GM12892 (cell line): ENCODE data around the gene ZNF366.

Source experiments
- DNase-seq: peaks from one replicate; pipeline ENCODE4 v3.0.0; 2011; ENCODE audit not compliant: insufficient read length
- FAIRE-seq: peaks from 2 replicates; lab custom pipeline; 2011; peaks lifted over from hg19 to GRCh38; lab: Jason Lieb, UNC
- POLR2A ChIP-seq: IDR thresholded peaks from 2 replicates; pipeline ENCODE4 v1.6.1; 2011; ENCODE audit warnings: low read depth, low read length, control low read depth
- POLR2AphosphoS5 ChIP-seq: IDR thresholded peaks from 2 replicates; pipeline ENCODE4 v1.6.1; 2011; ENCODE audit warnings: low read depth, low read length, control low read depth
- TAF1 ChIP-seq: IDR thresholded peaks from 2 replicates; pipeline ENCODE4 v1.6.1; 2011; ENCODE audit warnings: low read depth, mild to moderate bottlenecking, control low read depth, low read length, borderline replicate concordance

The ZNF366 gene

GRCh38 chr5:72459089-72459661 is 48.0 kb downstream of the ZNF366 start:
- TF ChIP-seq POLR2A (no peak), TAF1 (no peak), POLR2AphosphoS5 (no peak)
- DNase-seq, result no peak
- FAIRE-seq, result peak; percentile 65

DNA sequence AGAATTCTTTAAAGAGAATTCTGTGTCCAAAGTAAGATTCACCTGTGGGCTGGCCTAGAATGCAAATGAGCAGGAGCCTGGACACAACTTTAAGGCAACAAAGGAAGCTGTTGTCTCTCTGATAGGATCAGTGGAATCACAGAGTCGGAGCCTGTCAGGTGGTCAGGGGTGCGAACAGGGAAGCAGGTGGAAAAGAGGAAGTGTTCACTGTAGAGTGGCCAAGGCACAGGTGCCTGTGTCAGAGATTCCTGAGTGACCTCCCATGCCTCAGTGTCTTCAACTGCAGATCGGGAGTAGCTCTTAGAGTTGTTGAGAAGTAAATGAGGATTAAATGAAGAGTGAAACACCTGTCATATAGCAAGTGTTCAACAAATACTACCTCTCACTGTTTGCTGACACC is 48.8 kb downstream of the ZNF366 start:
- DNase-seq, result no peak
- peak; percentile 24 for FAIRE-seq
- TF ChIP-seq POLR2AphosphoS5, result no peak
- TF ChIP-seq TAF1, result no peak
- no peak for TF ChIP-seq POLR2A

GRCh38 chr5:72457491-72457890 is 49.7 kb downstream of the ZNF366 start:
- TF ChIP-seq POLR2A (no peak), POLR2AphosphoS5 (no peak), TAF1 (no peak)
- FAIRE-seq, result no peak
- no peak for DNase-seq

DNA sequence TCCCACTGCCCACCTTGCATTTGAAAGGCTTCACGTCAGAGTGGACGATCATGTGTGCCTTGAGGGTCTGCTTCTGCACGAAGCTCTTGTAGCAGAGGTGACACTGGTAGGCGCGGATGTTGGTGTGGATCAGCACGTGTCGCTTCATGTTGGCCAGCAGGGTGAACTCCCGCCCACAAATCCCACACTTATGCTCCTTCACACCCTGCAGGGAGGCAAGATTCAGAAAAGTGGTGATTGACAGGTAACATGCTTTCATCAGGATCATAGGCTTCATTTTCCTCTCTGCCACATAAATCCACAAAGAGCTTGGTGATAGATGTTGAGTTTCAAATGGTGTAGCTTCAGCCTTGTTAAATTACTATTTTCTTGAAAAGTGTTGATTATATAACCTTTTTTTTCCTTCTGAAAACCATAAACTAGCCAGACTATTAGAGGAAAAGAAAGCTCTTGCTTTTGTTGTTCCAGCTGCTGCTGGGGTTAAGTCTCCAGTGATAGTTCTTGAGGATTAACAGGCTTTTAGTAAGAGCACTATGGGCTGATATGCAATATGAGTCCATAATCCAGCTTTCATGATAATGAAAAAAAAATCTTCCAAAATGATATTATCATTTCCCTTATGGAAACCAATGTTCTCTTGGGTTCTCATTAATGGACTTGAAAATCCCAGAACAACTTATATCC is 50.7 kb downstream of the ZNF366 start:
- DNase-seq (no peak), FAIRE-seq (no peak)
- TF ChIP-seq POLR2A, result no peak
- TF ChIP-seq POLR2AphosphoS5, result no peak
- TF ChIP-seq TAF1, result no peak

DNA sequence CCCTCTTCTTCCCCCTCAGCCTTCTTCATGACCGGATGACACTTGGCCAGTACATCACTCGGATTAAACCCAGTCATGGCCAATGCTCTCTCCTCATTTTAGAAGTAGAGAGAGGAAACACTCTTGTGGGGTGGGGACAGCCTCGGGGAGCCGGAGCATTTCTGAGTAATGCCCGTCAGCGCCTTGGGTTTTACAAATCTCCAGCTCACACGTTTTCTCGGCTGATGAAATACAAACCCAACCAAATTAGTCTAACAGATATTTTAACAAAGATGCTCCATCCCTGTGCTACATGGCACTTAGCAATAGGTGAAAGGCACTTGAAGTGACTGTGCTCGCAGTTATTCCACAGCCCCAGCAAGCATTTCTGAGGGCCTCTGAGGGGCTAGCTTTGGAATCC is 51.7 kb downstream of the ZNF366 start:
- DNase-seq (no peak), FAIRE-seq (no peak)
- TF ChIP-seq POLR2A (no peak), POLR2AphosphoS5 (no peak), TAF1 (no peak)

DNA sequence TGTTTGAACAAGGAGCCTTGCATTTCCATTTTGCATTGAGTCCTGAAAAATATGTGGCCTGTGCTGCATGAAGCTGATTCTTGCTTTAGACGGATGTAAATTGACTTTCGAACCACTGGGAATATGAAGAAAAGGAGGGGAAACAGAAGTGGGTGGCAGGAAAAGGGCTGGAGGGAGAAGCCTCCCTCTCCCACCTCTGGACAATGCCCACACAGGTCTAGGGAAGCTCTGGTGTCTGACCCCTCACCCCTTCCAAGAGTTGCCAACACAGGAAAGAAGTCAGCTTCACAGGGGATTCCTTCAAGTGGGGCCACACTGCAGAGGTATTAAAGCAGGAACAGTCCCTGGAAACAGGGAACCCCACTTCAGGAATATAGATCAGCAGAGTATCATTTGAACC is 52.2 kb downstream of the ZNF366 start:
- FAIRE-seq, result no peak
- TF ChIP-seq POLR2AphosphoS5 (no peak), POLR2A (no peak), TAF1 (no peak)
- DNase-seq, result no peak

GRCh38 chr5:72453246-72453775 is 53.9 kb downstream of the ZNF366 start:
- TF ChIP-seq POLR2A, result no peak
- TF ChIP-seq POLR2AphosphoS5, result no peak
- TF ChIP-seq TAF1, result no peak
- DNase-seq, result no peak
- FAIRE-seq, result no peak

- DNase-seq (no peak), FAIRE-seq (peak; percentile 70)
- no peak for TF ChIP-seq POLR2AphosphoS5
- TF ChIP-seq TAF1, result no peak
- no peak for TF ChIP-seq POLR2A
Observed at GRCh38 chr5:72452515-72453245, 54.5 kb downstream of the ZNF366 start.

DNA sequence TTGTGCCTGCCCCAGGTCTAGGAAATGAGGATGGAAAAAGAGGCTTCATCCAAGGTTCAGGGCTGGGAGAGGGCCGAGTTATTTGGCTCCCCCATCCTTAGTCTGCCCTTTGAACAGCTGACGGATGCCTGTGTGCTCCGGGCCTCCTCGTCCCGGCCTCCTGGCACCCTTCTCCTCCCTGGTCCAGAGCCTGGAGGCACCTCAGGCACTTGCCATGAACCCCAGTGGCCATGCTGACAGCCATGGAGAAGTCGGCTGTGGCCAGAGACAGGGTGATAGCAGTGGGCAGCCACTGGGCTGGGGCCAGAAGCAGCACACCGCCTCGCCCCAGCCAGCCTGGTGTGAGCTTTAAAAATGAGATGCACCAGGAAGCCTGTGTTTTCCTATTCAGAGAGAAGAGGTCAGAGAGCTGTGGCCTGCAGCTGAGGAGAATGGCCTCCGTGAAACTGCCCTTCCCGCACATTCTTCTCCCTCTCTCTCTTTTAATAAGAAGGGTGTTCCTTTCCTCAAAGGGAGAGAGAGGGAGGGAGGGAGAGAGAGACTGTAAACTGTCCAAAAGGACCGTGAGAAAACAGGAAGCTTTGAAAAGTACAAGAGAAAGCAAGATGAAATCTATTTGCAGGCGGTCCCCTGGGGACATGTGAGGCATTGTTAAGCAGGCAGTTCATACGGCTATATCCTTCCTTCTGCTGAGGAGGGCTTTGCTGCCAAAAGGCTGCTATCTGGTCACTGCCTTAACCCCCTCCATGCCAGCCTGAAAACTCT is 55.3 kb downstream of the ZNF366 start:
- TF ChIP-seq POLR2A, result no peak
- TF ChIP-seq TAF1, result 0 out of 2 replicates have a peak, but pooled peaks have one; percentile 8
- FAIRE-seq (no peak), DNase-seq (no peak)

GRCh38 chr5:72448368-72448767 is 58.8 kb downstream of the ZNF366 start:
- FAIRE-seq, result no peak
- no peak for DNase-seq
- no peak for TF ChIP-seq TAF1

DNA sequence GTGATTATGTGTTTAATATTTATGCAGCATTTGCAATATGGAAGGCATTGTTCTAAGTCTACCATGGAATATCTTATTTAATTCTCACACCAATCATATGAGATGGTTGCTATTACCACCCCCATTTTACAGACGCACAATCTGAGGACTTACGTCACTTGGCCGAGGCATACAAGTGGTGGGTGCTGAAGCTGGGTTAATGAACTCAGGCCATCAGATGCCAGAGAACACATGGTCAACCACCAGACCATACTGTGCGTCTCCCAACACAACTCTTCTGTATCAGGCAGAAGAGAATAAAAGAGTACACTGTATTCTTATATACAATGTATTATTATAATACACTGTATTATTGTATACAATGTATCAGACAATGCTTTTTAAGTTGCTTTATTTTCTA is 59.5 kb downstream of the ZNF366 start:
- TF ChIP-seq TAF1 (no peak), POLR2A (no peak), POLR2AphosphoS5 (no peak)
- FAIRE-seq (no peak), DNase-seq (no peak)

DNA sequence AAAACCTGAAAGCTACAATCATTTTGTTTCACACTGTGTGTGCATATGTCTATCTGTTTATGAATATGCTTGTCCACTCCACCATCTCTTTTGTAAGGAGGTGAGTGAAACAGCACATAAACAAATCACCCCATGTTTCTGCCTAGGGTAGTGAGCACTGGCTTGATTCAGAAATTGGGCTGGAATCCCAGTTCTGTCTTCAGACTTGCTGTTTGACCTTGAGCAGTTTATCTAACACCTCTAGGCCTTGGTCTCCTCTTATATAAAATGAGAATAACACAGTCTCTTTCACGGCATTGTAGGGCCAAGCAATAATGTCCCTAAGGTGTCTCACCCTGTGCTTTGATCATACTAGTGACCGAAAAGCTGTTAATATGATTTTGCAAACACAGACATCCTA is 61.2 kb downstream of the ZNF366 start:
- DNase-seq, result no peak
- TF ChIP-seq POLR2AphosphoS5 (no peak), POLR2A (no peak), TAF1 (no peak)
- no peak for FAIRE-seq

DNA sequence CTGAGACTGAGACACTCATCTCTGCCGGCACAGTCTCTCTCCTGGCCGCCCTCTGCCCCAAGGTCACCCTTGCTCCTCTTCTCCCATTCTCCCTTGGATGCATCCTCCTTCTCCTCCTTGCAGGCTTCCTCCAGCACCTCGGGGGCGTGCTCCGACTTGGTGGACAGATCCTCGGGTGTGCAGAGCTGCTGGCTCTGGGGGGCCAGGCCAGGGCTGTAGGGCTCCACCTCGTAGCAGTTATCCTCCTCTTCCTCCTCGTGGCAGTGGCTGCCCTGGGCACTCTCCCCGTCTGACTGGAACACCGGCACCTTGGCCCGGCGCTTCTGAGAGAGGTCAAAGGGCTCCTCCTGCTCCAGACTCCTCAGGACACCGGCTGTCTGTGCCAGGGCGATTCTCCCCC is 63.3 kb downstream of the ZNF366 start:
- TF ChIP-seq TAF1 (no peak), POLR2AphosphoS5 (no peak), POLR2A (no peak)
- DNase-seq, result no peak
- FAIRE-seq, result no peak
